Renal pelvis (tissue), 12 donors: ENCODE measurements around the gene DRAM2. TPM values are rescaled to one million over a fixed set of nuclear protein-coding genes. Genes with fewer than 3 reads are reported as not detected.

ENCODE experiments used
- DNase-seq: peaks from one replicate; pipeline ENCODE4 v3.0.0-alpha.2; 2013
- long read RNA-seq, 16 experiments: transcript quantifications; one replicate each; lab custom pipeline, GENCODE V29; 2026
- polyA plus RNA-seq, 3 donors: library from polyadenylated mRNA; unstranded; fragments of 120-200 nt; gene quantifications; one replicate each; pipeline ENCODE4 v1.2.1, GENCODE V29; 2013; ENCODE audit not compliant: insufficient read length in 3 of 3

The DRAM2 gene
- 10 to 100 TPM; 68.0 to 73.5 (median 68.4) TPM for polyA plus RNA-seq
- long read RNA-seq, donor 1, partial matches to known transcripts = 0 of 9 reads
- long read RNA-seq, donor 1, other reads (novel, unspliced or antisense) = 5 of 9 reads
- long read RNA-seq, donor 2, partial matches to known transcripts = 7 of 11 reads
- long read RNA-seq, donor 2, other reads (novel, unspliced or antisense) = 0 of 11 reads
- long read RNA-seq, donor 3, transcript DRAM2-208 (9 exons, 1,872 nt) = major isoform, 5 of 8 reads
- long read RNA-seq, donor 3, partial matches to known transcripts = 0 of 8 reads
- long read RNA-seq, donor 3, other reads (novel, unspliced or antisense) = 0 of 8 reads
- long read RNA-seq, donor 4, partial matches to known transcripts = 0 of 5 reads
- long read RNA-seq, donor 4, other reads (novel, unspliced or antisense) = 0 of 5 reads
- long read RNA-seq, donor 5, partial matches to known transcripts = 0 of 10 reads
- long read RNA-seq, donor 5, other reads (novel, unspliced or antisense) = 9 of 10 reads
- long read RNA-seq, donor 6, partial matches to known transcripts = 0 of 3 reads
- long read RNA-seq, donor 6, other reads (novel, unspliced or antisense) = 0 of 3 reads
- long read RNA-seq, donor 7, partial matches to known transcripts = 0 of 5 reads
- long read RNA-seq, donor 7, other reads (novel, unspliced or antisense) = 0 of 5 reads
- long read RNA-seq, donor 8, partial matches to known transcripts = 0 of 1 reads
- long read RNA-seq, donor 8, other reads (novel, unspliced or antisense) = 0 of 1 reads
- long read RNA-seq, donor 9, partial matches to known transcripts = 0 of 9 reads
- long read RNA-seq, donor 9, other reads (novel, unspliced or antisense) = 6 of 9 reads
- long read RNA-seq, donor 10, partial matches to known transcripts = 0 of 11 reads
- long read RNA-seq, donor 10, other reads (novel, unspliced or antisense) = 6 of 11 reads
- long read RNA-seq, donor 11, partial matches to known transcripts = 0 of 7 reads
- long read RNA-seq, donor 11, other reads (novel, unspliced or antisense) = 6 of 7 reads
- long read RNA-seq, donor 12, partial matches to known transcripts = 0 of 6 reads
- long read RNA-seq, donor 12, other reads (novel, unspliced or antisense) = 0 of 6 reads
- long read RNA-seq, donor 13, partial matches to known transcripts = 0 of 1 reads
- long read RNA-seq, donor 13, other reads (novel, unspliced or antisense) = 0 of 1 reads
- long read RNA-seq, donor 14 = 0 reads
- long read RNA-seq, donor 15, partial matches to known transcripts = 0 of 12 reads
- long read RNA-seq, donor 15, other reads (novel, unspliced or antisense) = 9 of 12 reads
- long read RNA-seq, donor 16, partial matches to known transcripts = 0 of 8 reads
- long read RNA-seq, donor 16, other reads (novel, unspliced or antisense) = 0 of 8 reads

- peak; percentile 97 for DNase-seq
These were observed at the start of gene DRAM2, which contains the start of gene CEPT1 for GRCh38 chr1:111139956-111140679. DRAM2 (minus strand) TSS chr1:111140093; CDS start chr1:111131554, 8,539 bp downstream. CEPT1 (plus strand) TSS chr1:111140223; CDS start chr1:111147715, 7,492 bp downstream.

- no peak for DNase-seq
These were observed 44.8 kb upstream of the DRAM2 start for GRCh38 chr1:111184663-111185062.

- DNase-seq = no peak
These were observed 43.6 kb upstream of the DRAM2 start for GRCh38 chr1:111183308-111184069.

GRCh38 chr1:111182052-111182451 is 42.2 kb upstream of the DRAM2 start:
- DNase-seq = no peak

- no peak for DNase-seq
These were observed 40.2 kb upstream of the DRAM2 start for GRCh38 chr1:111179968-111180533.

- no peak for DNase-seq
These were observed 36.8 kb upstream of the DRAM2 start for GRCh38 chr1:111176678-111177077.

GRCh38 chr1:111175349-111175748 is 35.5 kb upstream of the DRAM2 start:
- DNase-seq = no peak

- no peak for DNase-seq
These were observed 34.2 kb upstream of the DRAM2 start for GRCh38 chr1:111174070-111174469.

- DNase-seq = no peak
These were observed 32.6 kb upstream of the DRAM2 start for GRCh38 chr1:111172463-111172862.

GRCh38 chr1:111164151-111164550 is 24.3 kb upstream of the DRAM2 start:
- DNase-seq = no peak

GRCh38 chr1:111163363-111163762 is 23.5 kb upstream of the DRAM2 start:
- DNase-seq = no peak

- no peak for DNase-seq
These were observed 22.6 kb upstream of the DRAM2 start for GRCh38 chr1:111162488-111162880.

GRCh38 chr1:111161843-111162487 is 22.1 kb upstream of the DRAM2 start:
- no peak for DNase-seq

GRCh38 chr1:111157431-111157830 is 17.5 kb upstream of the DRAM2 start:
- no peak for DNase-seq

- DNase-seq = no peak
These were observed 14.4 kb upstream of the DRAM2 start for GRCh38 chr1:111154021-111154999.

- no peak for DNase-seq
These were observed 11.9 kb upstream of the DRAM2 start for GRCh38 chr1:111151838-111152237.

GRCh38 chr1:111148376-111148881 is 8.5 kb upstream of the DRAM2 start:
- DNase-seq = no peak

- no peak for DNase-seq
These were observed 8.1 kb upstream of the DRAM2 start for GRCh38 chr1:111147948-111148347.
